Testis (tissue), 2 donors: ENCODE measurements around the gene NPAS3.

Experiments used
- POLR2A ChIP-seq: fragments of 450-650 bp; IDR thresholded peaks from one replicate; pipeline ENCODE4 v1.6.1; 2017; ENCODE audit warnings: antibody characterized with exemption, mild to moderate bottlenecking, moderate library complexity
- TF ChIP-seq, protein P1 (sequence below), 3 experiments: fragments of 450-650 bp in 2 of 3; fragments of 200-600 bp in 1 of 3; sonication (generic) in 1 of 3; IDR thresholded peaks; one replicate each; pipeline ENCODE4 v1.5.1; 2016 to 2019; ENCODE audit warnings: antibody characterized with exemption in 3 of 3, mild to moderate bottlenecking in 2 of 3, moderate library complexity in 1 of 3

DNA sequence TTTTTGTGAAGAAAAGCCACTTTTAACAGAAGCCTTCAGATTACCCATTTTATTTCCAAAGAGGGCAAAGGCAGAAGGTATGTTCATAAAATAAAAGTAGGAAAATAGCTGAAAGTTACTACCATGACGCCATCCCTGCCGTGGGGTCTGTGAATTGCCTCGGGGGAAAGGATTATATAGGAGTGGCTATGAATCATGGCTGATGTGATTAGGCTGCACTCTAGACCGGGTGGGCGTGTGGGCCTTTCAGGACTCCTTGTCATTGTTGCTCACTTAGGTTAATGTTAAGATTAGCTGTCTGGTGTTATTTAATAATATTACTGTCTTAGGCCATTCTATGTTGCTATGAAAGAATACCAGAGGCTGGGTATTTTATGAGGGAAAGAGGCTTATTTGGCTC is 816.7 kb downstream of the NPAS3 start:
- TF ChIP-seq, protein P1, sequence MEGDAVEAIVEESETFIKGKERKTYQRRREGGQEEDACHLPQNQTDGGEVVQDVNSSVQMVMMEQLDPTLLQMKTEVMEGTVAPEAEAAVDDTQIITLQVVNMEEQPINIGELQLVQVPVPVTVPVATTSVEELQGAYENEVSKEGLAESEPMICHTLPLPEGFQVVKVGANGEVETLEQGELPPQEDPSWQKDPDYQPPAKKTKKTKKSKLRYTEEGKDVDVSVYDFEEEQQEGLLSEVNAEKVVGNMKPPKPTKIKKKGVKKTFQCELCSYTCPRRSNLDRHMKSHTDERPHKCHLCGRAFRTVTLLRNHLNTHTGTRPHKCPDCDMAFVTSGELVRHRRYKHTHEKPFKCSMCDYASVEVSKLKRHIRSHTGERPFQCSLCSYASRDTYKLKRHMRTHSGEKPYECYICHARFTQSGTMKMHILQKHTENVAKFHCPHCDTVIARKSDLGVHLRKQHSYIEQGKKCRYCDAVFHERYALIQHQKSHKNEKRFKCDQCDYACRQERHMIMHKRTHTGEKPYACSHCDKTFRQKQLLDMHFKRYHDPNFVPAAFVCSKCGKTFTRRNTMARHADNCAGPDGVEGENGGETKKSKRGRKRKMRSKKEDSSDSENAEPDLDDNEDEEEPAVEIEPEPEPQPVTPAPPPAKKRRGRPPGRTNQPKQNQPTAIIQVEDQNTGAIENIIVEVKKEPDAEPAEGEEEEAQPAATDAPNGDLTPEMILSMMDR (IDR thresholded peaks at IDR 0.05) = no peak
- TF ChIP-seq POLR2A = no peak
